ENCODE results near the gene MUC13. TPM values are rescaled to one million over a fixed set of nuclear protein-coding genes. Genes with fewer than 3 reads are reported as not detected.
A peak's percentile ranks its signal among the peaks of the same experiment; 100 is the strongest.

The MUC13 gene
- total RNA-seq, 1 experiment from 2014 or later = not detected

GRCh38 chr3:124935264-124935663 lies 713 bp upstream of the MUC13 start:
- ChIA-PET CTCF (interaction anchor here (0.6 to 1.8 kb wide), 6 partner anchors 8 to 648 kb away, joined by 3 to 6 read pairs (median 4); no protein-coding TSS in a partner anchor), POLR2A (interaction anchor here (1.2 kb wide), 1 partner anchor 8 kb away, joined by 3 read pairs; no protein-coding TSS in a partner anchor)
- no peak for DNase-seq (ENCODE audit: unreplicated experiment)
- intact Hi-C loops (cut with micrococcal nuclease) = no loop called here
- TF ChIP-seq, protein P1, sequence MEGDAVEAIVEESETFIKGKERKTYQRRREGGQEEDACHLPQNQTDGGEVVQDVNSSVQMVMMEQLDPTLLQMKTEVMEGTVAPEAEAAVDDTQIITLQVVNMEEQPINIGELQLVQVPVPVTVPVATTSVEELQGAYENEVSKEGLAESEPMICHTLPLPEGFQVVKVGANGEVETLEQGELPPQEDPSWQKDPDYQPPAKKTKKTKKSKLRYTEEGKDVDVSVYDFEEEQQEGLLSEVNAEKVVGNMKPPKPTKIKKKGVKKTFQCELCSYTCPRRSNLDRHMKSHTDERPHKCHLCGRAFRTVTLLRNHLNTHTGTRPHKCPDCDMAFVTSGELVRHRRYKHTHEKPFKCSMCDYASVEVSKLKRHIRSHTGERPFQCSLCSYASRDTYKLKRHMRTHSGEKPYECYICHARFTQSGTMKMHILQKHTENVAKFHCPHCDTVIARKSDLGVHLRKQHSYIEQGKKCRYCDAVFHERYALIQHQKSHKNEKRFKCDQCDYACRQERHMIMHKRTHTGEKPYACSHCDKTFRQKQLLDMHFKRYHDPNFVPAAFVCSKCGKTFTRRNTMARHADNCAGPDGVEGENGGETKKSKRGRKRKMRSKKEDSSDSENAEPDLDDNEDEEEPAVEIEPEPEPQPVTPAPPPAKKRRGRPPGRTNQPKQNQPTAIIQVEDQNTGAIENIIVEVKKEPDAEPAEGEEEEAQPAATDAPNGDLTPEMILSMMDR (IDR thresholded peaks at IDR 0.05; ENCODE audit: unreplicated experiment) = no peak
- Mint-ChIP-seq H3K4me3 (ENCODE audit: unreplicated experiment) (no peak overlapping the region), H3K4me1 (ENCODE audit: insufficient read depth, unreplicated experiment) (no peaks in the 10 kb centered on the region), H3K27me3 (ENCODE audit: insufficient read depth, unreplicated experiment) (no peaks in the 10 kb centered on the region), H3K9me3 (ENCODE audit: unreplicated experiment) (no peaks in the 10 kb centered on the region), H3K36me3 (ENCODE audit: insufficient read depth, unreplicated experiment) (no peaks in the 10 kb centered on the region), H3K27ac (ENCODE audit: low read depth, unreplicated experiment) (no peak overlapping the region)
- BruUV-seq (replicated peaks) = no TSS peak

- TF ChIP-seq, protein P1 (IDR thresholded peaks at IDR 0.05; ENCODE audit: unreplicated experiment) = peak; percentile 48
- DNase-seq (ENCODE audit: unreplicated experiment) = peak; percentile 78
- Mint-ChIP-seq H3K36me3 (ENCODE audit: insufficient read depth, unreplicated experiment) (no peaks in the 10 kb centered on the region), H3K9me3 (ENCODE audit: unreplicated experiment) (no peaks in the 10 kb centered on the region), H3K4me3 (ENCODE audit: unreplicated experiment) (no peak overlapping the region), H3K27me3 (ENCODE audit: insufficient read depth, unreplicated experiment) (no peaks in the 10 kb centered on the region), H3K27ac (ENCODE audit: low read depth, unreplicated experiment) (no peak overlapping the region), H3K4me1 (ENCODE audit: insufficient read depth, unreplicated experiment) (peaks cover 8% of the 10 kb centered on the region)
- no TSS peak for BruUV-seq (replicated peaks)
- intact Hi-C loops (cut with micrococcal nuclease) = loop anchor here (1.0 to 5.0 kb wide), 4 partner anchors 58 to 657 kb away; no protein-coding TSS in a partner anchor
- CTCF ChIA-PET = interaction anchor here (0.5 to 3.1 kb wide), 28 partner anchors 10 to 1206 kb away, joined by 3 to 26 read pairs (median 4); no protein-coding TSS in a partner anchor
- POLR2A ChIA-PET = no interaction called here
Observed at GRCh38 chr3:124928333-124929202, 6.0 kb downstream of the MUC13 start.

GRCh38 chr3:124927574-124928045 lies 6.9 kb downstream of the MUC13 start:
- ChIA-PET CTCF (interaction anchor here (0.6 to 3.1 kb wide), 21 partner anchors 8 to 1341 kb away, joined by 3 to 26 read pairs (median 4); no protein-coding TSS in a partner anchor), POLR2A (no interaction called here)
- BruUV-seq (replicated peaks) = no TSS peak
- H3K4me3 Mint-ChIP-seq (ENCODE audit: unreplicated experiment) = no peak overlapping the region
- intact Hi-C loops (cut with micrococcal nuclease) = loop anchor here (1.0 to 5.0 kb wide), 4 partner anchors 59 to 658 kb away; no protein-coding TSS in a partner anchor
- TF ChIP-seq, protein P1 (IDR thresholded peaks at IDR 0.05; ENCODE audit: unreplicated experiment) = no peak
- DNase-seq (ENCODE audit: unreplicated experiment) = no peak
- no peaks in the 10 kb centered on the region for H3K9me3 Mint-ChIP-seq (ENCODE audit: unreplicated experiment)
- H3K27me3 Mint-ChIP-seq (ENCODE audit: insufficient read depth, unreplicated experiment) = no peaks in the 10 kb centered on the region
- H3K36me3 Mint-ChIP-seq (ENCODE audit: insufficient read depth, unreplicated experiment) = no peaks in the 10 kb centered on the region
- peaks cover 8% of the 10 kb centered on the region for H3K4me1 Mint-ChIP-seq (ENCODE audit: insufficient read depth, unreplicated experiment)
- H3K27ac Mint-ChIP-seq (ENCODE audit: low read depth, unreplicated experiment) = no peak overlapping the region

- peaks cover 8% of the 10 kb centered on the region for H3K4me1 Mint-ChIP-seq (ENCODE audit: insufficient read depth, unreplicated experiment)
- ChIA-PET CTCF (interaction anchor here (0.6 to 3.1 kb wide), 11 partner anchors 8 to 1141 kb away, joined by 3 to 26 read pairs (median 8); no protein-coding TSS in a partner anchor), POLR2A (no interaction called here)
- intact Hi-C loops (cut with micrococcal nuclease) = loop anchor here (5.0 kb wide), 1 partner anchor 226 kb away; no protein-coding TSS in a partner anchor
- DNase-seq (ENCODE audit: unreplicated experiment) = no peak
- H3K4me3 Mint-ChIP-seq (ENCODE audit: unreplicated experiment) = no peak overlapping the region
- TF ChIP-seq, protein P1 (IDR thresholded peaks at IDR 0.05; ENCODE audit: unreplicated experiment) = no peak
- no peaks in the 10 kb centered on the region for H3K27me3 Mint-ChIP-seq (ENCODE audit: insufficient read depth, unreplicated experiment)
- H3K9me3 Mint-ChIP-seq (ENCODE audit: unreplicated experiment) = no peaks in the 10 kb centered on the region
- H3K36me3 Mint-ChIP-seq (ENCODE audit: insufficient read depth, unreplicated experiment) = no peaks in the 10 kb centered on the region
- H3K27ac Mint-ChIP-seq (ENCODE audit: low read depth, unreplicated experiment) = no peak overlapping the region
- no TSS peak for BruUV-seq (replicated peaks)
Observed at GRCh38 chr3:124926426-124927101, 8.0 kb downstream of the MUC13 start.
